NB4 (cell line): ENCODE results near the gene DCHS1.

ENCODE experiments used
- CTCF ChIP-seq: IDR thresholded peaks from one replicate; pipeline ENCODE4 v1.5.1; 2012; ENCODE audit warnings: low read depth, low read length
- MAX ChIP-seq: IDR thresholded peaks from 2 replicates; pipeline ENCODE4 v1.6.1; 2011; ENCODE audit warnings: low read depth, low read length
- MYC ChIP-seq: IDR thresholded peaks from 2 replicates; pipeline ENCODE4 v1.6.1; 2011; ENCODE audit warnings: low read depth, low read length
- POLR2A ChIP-seq: IDR thresholded peaks from 2 replicates; pipeline ENCODE4 v1.6.1; 2011; ENCODE audit warnings: mild to moderate bottlenecking; ENCODE audit not compliant: insufficient read length; ENCODE audit errors: extremely low read depth

- no peak for TF ChIP-seq POLR2A
- TF ChIP-seq CTCF, result no peak
- TF ChIP-seq MYC, result no peak
- TF ChIP-seq MAX, result no peak
These were observed 35.0 kb downstream of the DCHS1 start for GRCh38 chr11:6620636-6621035.
